Measurements from ENCODE around the gene GOLM1.

DNA sequence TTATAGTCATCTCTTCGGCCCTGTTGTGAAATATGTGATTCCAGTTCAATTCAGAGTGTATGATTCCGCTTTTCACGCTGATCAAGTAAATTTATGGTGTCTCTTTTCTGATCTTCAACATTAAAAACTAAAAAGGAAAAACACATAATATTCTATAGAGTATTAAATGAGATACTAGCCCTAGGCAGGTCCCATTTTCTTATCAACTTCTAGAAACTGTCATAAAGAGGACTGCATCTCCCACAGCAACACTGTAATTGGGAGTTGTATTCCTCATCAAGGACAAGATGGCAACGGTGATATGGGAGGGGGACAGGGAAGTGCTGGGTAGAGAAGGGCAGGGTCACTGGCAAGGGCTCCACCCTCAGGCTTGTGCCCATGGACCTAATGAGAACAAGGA is 71.6 kb downstream of the GOLM1 start:
- no peak for TF ChIP-seq POLR2A (IDR thresholded peaks at IDR 0.05)
- TF ChIP-seq, protein P1, sequence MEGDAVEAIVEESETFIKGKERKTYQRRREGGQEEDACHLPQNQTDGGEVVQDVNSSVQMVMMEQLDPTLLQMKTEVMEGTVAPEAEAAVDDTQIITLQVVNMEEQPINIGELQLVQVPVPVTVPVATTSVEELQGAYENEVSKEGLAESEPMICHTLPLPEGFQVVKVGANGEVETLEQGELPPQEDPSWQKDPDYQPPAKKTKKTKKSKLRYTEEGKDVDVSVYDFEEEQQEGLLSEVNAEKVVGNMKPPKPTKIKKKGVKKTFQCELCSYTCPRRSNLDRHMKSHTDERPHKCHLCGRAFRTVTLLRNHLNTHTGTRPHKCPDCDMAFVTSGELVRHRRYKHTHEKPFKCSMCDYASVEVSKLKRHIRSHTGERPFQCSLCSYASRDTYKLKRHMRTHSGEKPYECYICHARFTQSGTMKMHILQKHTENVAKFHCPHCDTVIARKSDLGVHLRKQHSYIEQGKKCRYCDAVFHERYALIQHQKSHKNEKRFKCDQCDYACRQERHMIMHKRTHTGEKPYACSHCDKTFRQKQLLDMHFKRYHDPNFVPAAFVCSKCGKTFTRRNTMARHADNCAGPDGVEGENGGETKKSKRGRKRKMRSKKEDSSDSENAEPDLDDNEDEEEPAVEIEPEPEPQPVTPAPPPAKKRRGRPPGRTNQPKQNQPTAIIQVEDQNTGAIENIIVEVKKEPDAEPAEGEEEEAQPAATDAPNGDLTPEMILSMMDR (IDR thresholded peaks at IDR 0.05), result no peak

All from esophagus squamous epithelium (tissue), 4 donors.